ENCODE results near the gene CHRNE. TPM values are rescaled to one million over a fixed set of nuclear protein-coding genes. Genes with fewer than 3 reads are reported as not detected.

CHRNE gene
- total RNA-seq, 1 experiment from 2014 or later, result 0.31 TPM

DNA sequence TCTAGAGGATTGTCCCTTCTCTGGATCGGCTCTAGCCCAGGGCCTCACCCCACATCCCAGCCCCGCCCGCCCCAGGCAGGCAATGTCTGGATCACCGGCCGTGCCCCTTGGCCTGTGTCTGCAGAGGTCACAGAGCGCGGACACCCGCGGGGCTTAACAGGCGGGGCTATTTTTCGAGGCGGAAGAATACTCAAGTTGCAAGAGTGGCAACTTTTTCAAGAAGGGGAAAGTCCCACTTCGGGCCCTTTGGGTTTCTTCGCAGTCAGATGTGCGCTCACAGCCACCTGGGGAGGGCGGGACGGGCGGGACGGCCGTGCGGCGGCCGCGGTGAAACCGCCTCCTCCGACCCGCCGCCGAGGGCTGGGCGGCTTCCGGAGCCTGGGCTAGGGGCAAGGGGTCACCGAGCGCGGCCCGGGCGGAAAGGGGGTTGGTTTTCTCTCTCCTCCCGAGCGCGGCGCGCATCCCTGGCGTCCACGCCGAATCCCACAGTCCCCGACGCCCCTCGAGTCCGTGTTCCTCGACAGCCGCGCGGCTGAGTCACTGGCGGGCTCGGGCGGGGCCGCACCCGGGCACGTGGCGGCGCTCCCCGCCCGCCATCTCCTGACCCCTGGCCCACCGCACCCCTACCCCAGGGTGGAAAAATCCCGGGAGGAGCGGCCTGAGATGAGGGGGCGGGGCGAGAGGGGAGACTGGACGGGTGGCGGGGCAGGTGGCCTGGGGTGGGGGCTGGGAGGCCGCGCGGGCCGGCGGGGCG is 46.6 kb upstream of the CHRNE start:
- Histone ChIP-seq H3T11ph (ENCODE audit: low read length) (no peak overlapping the region), H3K4me1 (ENCODE audit: insufficient read depth, low read length) (peaks cover 4% of the 10 kb centered on the region; the same call in 1 of the 2 replicates), H4K5ac (ENCODE audit: insufficient read length, low read depth, low read length) (no peak overlapping the region), H3K79me2 (ENCODE audit: insufficient read depth, low read length) (peaks cover 13% of the 10 kb centered on the region; the same call in 1 of the 2 replicates), H3K14ac (ENCODE audit: insufficient read depth, low read length) (peak overlapping the region; percentile 97), H2AFZ (ENCODE audit: low read length) (no peak overlapping the region), H4K8ac (replicated peaks; ENCODE audit: insufficient read length, low read depth, low read length) (no peak overlapping the region), H2BK20ac (ENCODE audit: low read depth, low read length, poor library complexity, severe bottlenecking) (no peak overlapping the region), H3K4me2 (ENCODE audit: insufficient read depth, insufficient read length, low read length) (peak overlapping the region; percentile 72), H3K23me2 (ENCODE audit: insufficient read length, low read depth, low read length, poor library complexity, severe bottlenecking) (peaks cover 23% of the 10 kb centered on the region), H2AK5ac (ENCODE audit: insufficient read length, low read length) (no peak overlapping the region), H2BK5ac (ENCODE audit: insufficient read length, low read length) (no peak overlapping the region), H3K27ac (ENCODE audit: insufficient read length, low read depth, low read length) (peak overlapping the region; percentile 78), H3K79me1 (ENCODE audit: insufficient read depth, low read depth, low read length, poor library complexity, severe bottlenecking) (peaks cover 4% of the 10 kb centered on the region), H2BK15ac (ENCODE audit: low read depth, low read length) (no peak overlapping the region), H4K20me1 (ENCODE audit: control insufficient read depth, insufficient read depth, insufficient read length) (no peaks in the 10 kb centered on the region), H2BK12ac (ENCODE audit: insufficient read length, low read depth, low read length) (no peak overlapping the region), H3K27me3 (ENCODE audit: insufficient read depth, low read length) (no peaks in the 10 kb centered on the region), H4K91ac (ENCODE audit: insufficient read length, low read depth, low read length) (no peak overlapping the region), H3K56ac (ENCODE audit: insufficient read length, low read depth, low read length) (no peak overlapping the region), H3K9me3 (ENCODE audit: control insufficient read depth, low read depth, low read length) (no peaks in the 10 kb centered on the region), H3K23ac (ENCODE audit: insufficient read length, low read depth, low read length) (no peak overlapping the region), H3K18ac (ENCODE audit: insufficient read length, low read depth, low read length) (peak overlapping the region; percentile 95), H3K4ac (ENCODE audit: low read depth, low read length) (no peak overlapping the region), H3K9ac (ENCODE audit: extremely low read depth, insufficient read length, low read length) (peak overlapping the region; percentile 70), H2BK120ac (ENCODE audit: low read depth, low read length, poor library complexity, severe bottlenecking) (no peak overlapping the region)
- H3K9me3 Mint-ChIP-seq, result peaks cover 0 to 2% of the 10 kb centered on the region in 2 experiments; a peak in 2 of 5 replicates
- H3K4me1 Mint-ChIP-seq, result peaks cover 44 to 45% of the 10 kb centered on the region in 2 experiments
- H3K36me3 Mint-ChIP-seq (ENCODE audit: insufficient read depth in 1 of 3, low read depth in 3 of 3), result peaks cover 20 to 30% (median 26%) of the 10 kb centered on the region in 3 experiments
- WGBS (ENCODE audit: extremely low coverage, insufficient read length, low lambda C conversion rate), result no CpG with 5 or more reads among the region's 75 CpGs
- peak; percentile 84 for DNase-seq
- no peak for TF ChIP-seq CTCF (conservative IDR thresholded peaks at IDR 0.05)
- peak overlapping the region; percentile 82 to 95 for H3K4me3 Mint-ChIP-seq
- H3K27me3 Mint-ChIP-seq (ENCODE audit: low read depth), result peaks cover 5% of the 10 kb centered on the region
- peak overlapping the region; percentile 90 to 92 (median 91); a peak in 6 of 7 replicates for H3K27ac Mint-ChIP-seq

Data from H9 (cell line).